GM12872 (cell line): ENCODE measurements around the gene ISCU.

Experiments
- CTCF ChIP-seq: IDR thresholded peaks from 3 replicates; pipeline ENCODE4 v1.5.1; 2011; ENCODE audit warnings: low read depth, mild to moderate bottlenecking, low read length, moderate library complexity; ENCODE audit not compliant: insufficient read depth

Gene ISCU

GRCh38 chr12:108600702-108601007 is 38.3 kb downstream of the ISCU start:
- no peak for TF ChIP-seq CTCF

GRCh38 chr12:108602209-108602705 is 39.9 kb downstream of the ISCU start:
- TF ChIP-seq CTCF, result no peak

- TF ChIP-seq CTCF, result no peak
Measured at GRCh38 chr12:108602976-108603704, 40.7 kb downstream of the ISCU start.

GRCh38 chr12:108603743-108604142 is 41.3 kb downstream of the ISCU start:
- TF ChIP-seq CTCF, result no peak

- no peak for TF ChIP-seq CTCF
Measured at GRCh38 chr12:108604208-108604941, 42.0 kb downstream of the ISCU start.

GRCh38 chr12:108605000-108605689 is 42.7 kb downstream of the ISCU start:
- TF ChIP-seq CTCF, result no peak

- no peak for TF ChIP-seq CTCF
Measured at GRCh38 chr12:108605690-108606406, 43.5 kb downstream of the ISCU start.
